ENCODE measurements around the gene TRMT1. TPM values are rescaled to one million over a fixed set of nuclear protein-coding genes. Genes with fewer than 3 reads are reported as not detected.

The TRMT1 gene
- total RNA-seq, 1 experiment from 2014 or later, result 36.5 TPM

- no peaks in the 10 kb centered on the region for H3K9me3 Mint-ChIP-seq (ENCODE audit: low read depth, unreplicated experiment)
- intact Hi-C loops (cut with micrococcal nuclease; ENCODE audit: unreplicated experiment), result loop anchor here (5.0 kb wide), 1 partner anchor 157 kb away; no protein-coding TSS in a partner anchor
- CTCF ChIA-PET, result interaction anchor here (0.7 kb wide), 1 partner anchor 234 kb away, joined by 5 read pairs; no protein-coding TSS in a partner anchor
- DNase-seq, result no peak
- H3K27me3 Mint-ChIP-seq (ENCODE audit: unreplicated experiment), result no peaks in the 10 kb centered on the region
- H3K27ac Mint-ChIP-seq (ENCODE audit: unreplicated experiment), result no peak overlapping the region
- no peak for TF ChIP-seq CTCF (IDR thresholded peaks at IDR 0.05; ENCODE audit: unreplicated experiment)
- no peaks in the 10 kb centered on the region for H3K4me1 Mint-ChIP-seq (ENCODE audit: low read depth, unreplicated experiment)
- H3K4me3 Mint-ChIP-seq (ENCODE audit: low read depth, unreplicated experiment), result no peak overlapping the region
- TSS peak; percentile 26 for BruUV-seq (replicated peaks)
- peaks cover 20% of the 10 kb centered on the region for H3K36me3 Mint-ChIP-seq (ENCODE audit: insufficient read depth, unreplicated experiment)
Measured at GRCh38 chr19:13104848-13105711, 11.5 kb downstream of the TRMT1 start.

- Mint-ChIP-seq H3K27ac (ENCODE audit: unreplicated experiment) (no peak overlapping the region), H3K4me1 (ENCODE audit: low read depth, unreplicated experiment) (no peaks in the 10 kb centered on the region), H3K9me3 (ENCODE audit: low read depth, unreplicated experiment) (no peaks in the 10 kb centered on the region), H3K4me3 (ENCODE audit: low read depth, unreplicated experiment) (no peak overlapping the region), H3K36me3 (ENCODE audit: insufficient read depth, unreplicated experiment) (peaks cover 22% of the 10 kb centered on the region), H3K27me3 (ENCODE audit: unreplicated experiment) (no peaks in the 10 kb centered on the region)
- CTCF ChIA-PET, result interaction anchor here (0.6 kb wide), 2 partner anchors 42 to 43 kb away, joined by 3 to 4 read pairs; no protein-coding TSS in a partner anchor
- DNase-seq, result no peak
- BruUV-seq (replicated peaks), result no TSS peak
- intact Hi-C loops (cut with micrococcal nuclease; ENCODE audit: unreplicated experiment), result loop anchor here (5.0 kb wide), 1 partner anchor 158 kb away; no protein-coding TSS in a partner anchor
- no peak for TF ChIP-seq CTCF (IDR thresholded peaks at IDR 0.05; ENCODE audit: unreplicated experiment)
Measured at GRCh38 chr19:13104360-13104847, 12.1 kb downstream of the TRMT1 start.

DNA sequence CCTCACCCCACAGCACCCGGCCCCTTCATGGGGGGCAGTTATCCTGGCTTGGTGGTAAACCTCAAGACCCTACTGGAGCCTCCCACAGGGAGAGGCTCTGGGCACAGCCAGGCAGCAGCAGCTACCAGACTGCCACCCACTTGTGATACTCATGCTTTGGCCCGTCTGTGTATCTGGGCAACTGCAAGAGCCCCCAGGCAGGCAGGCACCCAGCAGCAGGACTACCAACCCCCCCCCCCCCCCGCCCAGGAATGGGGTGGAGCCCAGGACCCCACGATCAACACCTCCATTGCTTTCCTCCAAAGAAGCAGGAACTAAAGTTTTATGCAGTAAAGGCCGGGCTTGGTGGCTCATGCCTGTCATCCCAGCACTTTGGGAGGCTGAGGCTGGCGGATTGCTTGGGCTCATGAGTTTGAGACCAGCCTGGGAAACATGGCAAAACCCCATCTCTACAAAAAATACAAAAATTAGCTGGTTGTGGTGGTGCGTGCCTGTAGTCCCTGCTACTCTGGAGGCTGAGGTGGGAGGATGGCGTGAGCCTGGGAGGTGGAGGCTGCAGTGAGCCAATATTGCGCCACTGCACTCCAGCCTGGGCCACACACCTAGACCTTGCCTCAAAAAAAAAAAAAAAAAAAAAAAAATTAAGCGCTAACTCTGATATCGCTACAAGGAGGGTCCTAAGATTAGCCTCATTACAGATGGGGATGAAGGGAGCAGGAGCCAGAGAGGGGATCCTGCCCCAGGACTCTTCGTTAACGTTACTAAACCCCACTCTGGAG is 12.8 kb downstream of the TRMT1 start:
- Mint-ChIP-seq H3K27me3 (ENCODE audit: unreplicated experiment) (no peaks in the 10 kb centered on the region), H3K4me1 (ENCODE audit: low read depth, unreplicated experiment) (no peaks in the 10 kb centered on the region), H3K36me3 (ENCODE audit: insufficient read depth, unreplicated experiment) (peaks cover 22% of the 10 kb centered on the region), H3K27ac (ENCODE audit: unreplicated experiment) (no peak overlapping the region), H3K9me3 (ENCODE audit: low read depth, unreplicated experiment) (no peaks in the 10 kb centered on the region), H3K4me3 (ENCODE audit: low read depth, unreplicated experiment) (no peak overlapping the region)
- BruUV-seq (replicated peaks), result no TSS peak
- no peak for DNase-seq
- CTCF ChIA-PET, result interaction anchor here (0.6 kb wide), 3 partner anchors 42 to 135 kb away, joined by 3 to 4 read pairs (median 4); no protein-coding TSS in a partner anchor
- intact Hi-C loops (cut with micrococcal nuclease; ENCODE audit: unreplicated experiment), result loop anchor here (5.0 kb wide), 1 partner anchor 159 kb away; no protein-coding TSS in a partner anchor
- no peak for TF ChIP-seq CTCF (IDR thresholded peaks at IDR 0.05; ENCODE audit: unreplicated experiment)
